Measurements from ENCODE around the gene PPP1R3D. TPM values are rescaled to one million over a fixed set of nuclear protein-coding genes. Genes with fewer than 3 reads are reported as not detected.
"Not testable (repeated sequence)": the region's sequence is repeated elsewhere in the genome, so short reads cannot be mapped to it uniquely, and the experiment has no call there.

PPP1R3D gene
- total RNA-seq, 1 donor from 2014 or later, result 11.8 TPM

DNA sequence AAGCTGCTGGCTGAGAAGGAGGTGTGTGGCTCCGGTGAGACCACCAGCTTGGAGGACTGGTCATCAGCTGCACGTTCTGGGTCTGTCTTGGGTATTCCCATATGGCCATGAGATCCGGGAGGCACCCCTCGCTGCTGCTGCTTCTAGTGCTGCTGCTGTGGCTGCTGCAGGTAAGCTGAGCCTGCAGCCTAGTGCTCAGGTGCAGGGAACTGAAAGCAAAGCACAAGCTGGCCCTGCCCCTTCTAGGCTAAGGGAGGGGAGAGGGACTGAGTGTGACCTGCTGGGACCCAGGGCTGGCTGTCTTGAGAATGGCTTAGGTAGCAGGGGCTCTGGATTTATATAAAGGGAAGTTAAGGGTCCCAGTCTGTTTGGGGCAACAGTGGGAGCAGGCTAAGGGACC lies 18.5 kb upstream of the PPP1R3D start:
- Histone ChIP-seq H3K27me3 (no peaks in the 10 kb centered on the region), H3K4me1 (peaks cover 7% of the 10 kb centered on the region), H3K4me3 (no peak overlapping the region), H3K9me3 (no peaks in the 10 kb centered on the region), H3K36me3 (no peaks in the 10 kb centered on the region), H3K27ac (no peak overlapping the region)
- DNase-seq (ENCODE audit: extremely low spot score in 2 of 2), result no peak
- TF ChIP-seq POLR2AphosphoS5 (IDR thresholded peaks at IDR 0.05; ENCODE audit: insufficient read depth in 1 of 2, low read depth in 1 of 2), result no peak
- TF ChIP-seq, protein P1, sequence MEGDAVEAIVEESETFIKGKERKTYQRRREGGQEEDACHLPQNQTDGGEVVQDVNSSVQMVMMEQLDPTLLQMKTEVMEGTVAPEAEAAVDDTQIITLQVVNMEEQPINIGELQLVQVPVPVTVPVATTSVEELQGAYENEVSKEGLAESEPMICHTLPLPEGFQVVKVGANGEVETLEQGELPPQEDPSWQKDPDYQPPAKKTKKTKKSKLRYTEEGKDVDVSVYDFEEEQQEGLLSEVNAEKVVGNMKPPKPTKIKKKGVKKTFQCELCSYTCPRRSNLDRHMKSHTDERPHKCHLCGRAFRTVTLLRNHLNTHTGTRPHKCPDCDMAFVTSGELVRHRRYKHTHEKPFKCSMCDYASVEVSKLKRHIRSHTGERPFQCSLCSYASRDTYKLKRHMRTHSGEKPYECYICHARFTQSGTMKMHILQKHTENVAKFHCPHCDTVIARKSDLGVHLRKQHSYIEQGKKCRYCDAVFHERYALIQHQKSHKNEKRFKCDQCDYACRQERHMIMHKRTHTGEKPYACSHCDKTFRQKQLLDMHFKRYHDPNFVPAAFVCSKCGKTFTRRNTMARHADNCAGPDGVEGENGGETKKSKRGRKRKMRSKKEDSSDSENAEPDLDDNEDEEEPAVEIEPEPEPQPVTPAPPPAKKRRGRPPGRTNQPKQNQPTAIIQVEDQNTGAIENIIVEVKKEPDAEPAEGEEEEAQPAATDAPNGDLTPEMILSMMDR (IDR thresholded peaks at IDR 0.05), result no peak
- no peak for TF ChIP-seq POLR2A (IDR thresholded peaks at IDR 0.05)
- intact Hi-C loops (cut with DNase I), result no loop called here

DNA sequence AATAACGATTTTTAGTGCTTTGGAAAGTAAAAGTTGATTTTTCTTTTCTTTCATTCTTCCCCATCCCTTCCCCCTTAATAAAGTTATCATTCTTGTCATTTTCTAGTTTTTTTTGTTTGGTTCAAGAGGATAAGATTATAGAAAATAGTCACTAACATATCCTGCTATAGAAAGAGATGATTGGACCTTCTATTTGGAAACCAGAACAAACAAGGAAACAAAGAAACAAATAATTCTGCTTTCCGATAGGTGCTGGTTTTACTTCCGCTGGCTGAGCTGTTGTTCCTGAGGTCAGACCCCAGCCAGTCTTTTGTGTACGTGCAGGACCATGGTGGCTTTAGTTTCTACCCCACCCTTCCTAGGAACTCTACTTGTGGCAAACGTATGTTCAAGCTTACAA lies 18.0 kb upstream of the PPP1R3D start, which contains the start of gene CDH26:
TSS of gene CDH26 (plus strand) at position 301 of the 400 bp plus-strand sequence. CDS start 304 bp downstream, outside the sequence.
- no peaks in the 10 kb centered on the region for H3K36me3 ChIP-seq
- H3K4me1 ChIP-seq, result peaks cover 7% of the 10 kb centered on the region
- intact Hi-C loops (cut with DNase I), result no loop called here
- H3K9me3 ChIP-seq, result no peaks in the 10 kb centered on the region
- TF ChIP-seq, protein P1 (IDR thresholded peaks at IDR 0.05), result no peak
- no peak for TF ChIP-seq POLR2AphosphoS5 (IDR thresholded peaks at IDR 0.05; ENCODE audit: insufficient read depth in 1 of 2, low read depth in 1 of 2)
- TF ChIP-seq POLR2A (IDR thresholded peaks at IDR 0.05), result no peak
- H3K27me3 ChIP-seq, result no peaks in the 10 kb centered on the region
- no peak within 1 kb of the TSS for H3K27ac ChIP-seq
- H3K4me3 ChIP-seq, result no peak within 1 kb of the TSS
- no peak for DNase-seq (ENCODE audit: extremely low spot score in 2 of 2)

DNA sequence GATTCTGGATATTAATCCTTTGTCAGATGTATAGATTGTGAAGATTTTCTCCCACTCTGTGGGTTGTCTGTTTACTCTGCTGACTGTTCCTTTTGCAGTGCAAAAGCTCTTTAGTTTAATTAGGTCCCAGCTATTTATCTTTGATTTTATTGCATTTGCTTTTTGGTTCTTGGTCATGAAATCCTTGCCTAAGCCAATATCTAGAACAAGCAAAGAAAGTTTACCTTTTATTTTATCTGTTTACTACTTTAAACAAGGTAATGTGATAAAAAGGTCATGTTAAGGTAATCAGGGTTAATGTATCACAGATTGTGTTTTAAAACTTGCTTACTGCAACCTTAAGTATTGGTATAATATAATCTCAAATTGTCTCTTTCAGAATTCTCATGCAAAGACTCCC lies 17.5 kb upstream of the PPP1R3D start:
- H3K36me3 ChIP-seq; H3K27me3 ChIP-seq; intact Hi-C loops (cut with DNase I); H3K27ac ChIP-seq; H3K9me3 ChIP-seq; DNase-seq (ENCODE audit: extremely low spot score in 2 of 2); H3K4me1 ChIP-seq; H3K4me3 ChIP-seq: not testable (repeated sequence)

DNA sequence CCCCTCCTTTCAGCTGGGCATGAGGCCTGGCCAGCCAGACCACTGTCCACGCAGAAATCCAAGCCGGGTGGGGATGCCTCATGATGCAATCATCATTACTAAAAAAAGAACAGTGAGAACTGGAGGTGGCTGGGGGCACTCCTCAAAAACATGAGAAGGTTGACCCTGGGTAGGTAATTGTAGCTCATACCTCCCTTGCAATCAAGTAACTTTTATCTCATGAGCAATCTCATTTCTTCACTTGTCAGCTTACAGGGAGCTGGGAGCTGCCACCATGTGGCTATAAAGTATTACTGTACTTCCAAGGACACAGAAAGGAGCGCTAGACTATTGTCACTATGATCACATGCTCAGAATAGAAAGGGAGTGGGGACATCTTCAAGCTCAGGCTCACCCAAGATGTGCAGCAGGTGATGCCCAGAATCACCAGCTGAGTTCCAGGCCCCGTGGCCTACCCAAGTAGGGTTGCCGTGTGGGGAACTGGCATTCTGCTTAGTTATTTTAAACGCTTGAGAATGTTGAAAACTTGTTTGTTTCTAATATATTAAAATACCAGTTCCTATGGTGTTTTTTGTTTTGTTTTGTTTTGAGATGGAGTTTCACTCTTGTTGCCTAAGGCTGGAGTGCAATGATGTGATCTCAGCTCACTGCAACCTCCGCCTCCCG lies 15.2 kb upstream of the PPP1R3D start:
- Histone ChIP-seq H3K27ac (no peak overlapping the region), H3K4me1 (no peaks in the 10 kb centered on the region), H3K27me3 (no peaks in the 10 kb centered on the region), H3K9me3 (no peaks in the 10 kb centered on the region), H3K36me3 (no peaks in the 10 kb centered on the region), H3K4me3 (no peak overlapping the region)
- intact Hi-C loops (cut with DNase I), result no loop called here
- no peak for DNase-seq (ENCODE audit: extremely low spot score in 2 of 2)
- TF ChIP-seq, protein P1 (IDR thresholded peaks at IDR 0.05), result no peak
- TF ChIP-seq POLR2A (IDR thresholded peaks at IDR 0.05) (no peak), POLR2AphosphoS5 (IDR thresholded peaks at IDR 0.05; ENCODE audit: insufficient read depth in 1 of 2, low read depth in 1 of 2) (no peak)

DNA sequence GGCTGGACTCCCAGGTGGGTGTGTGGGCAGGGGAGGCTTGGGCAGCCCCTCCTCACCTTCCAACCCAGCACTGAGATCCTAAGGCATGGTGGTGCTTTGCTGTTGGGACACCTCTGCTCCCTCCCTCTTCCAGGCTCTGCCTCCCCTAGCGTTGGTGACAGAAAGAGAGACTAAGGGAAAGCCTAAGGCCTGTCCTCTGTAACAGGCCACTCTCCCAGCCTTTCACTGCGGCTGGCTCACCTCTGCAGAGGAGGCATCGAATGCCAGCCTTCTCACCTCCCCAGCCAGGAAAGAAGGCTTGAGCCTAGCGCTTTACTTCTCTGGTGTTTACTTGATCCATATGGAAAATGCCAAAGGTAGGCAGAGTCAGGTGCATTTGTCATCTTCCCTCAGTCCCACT lies 14.6 kb upstream of the PPP1R3D start:
- intact Hi-C loops (cut with DNase I), result no loop called here

More for the DNA sequence above, 14.6 kb upstream of the PPP1R3D start:
- Histone ChIP-seq H3K27ac (no peak overlapping the region), H3K27me3 (no peaks in the 10 kb centered on the region), H3K4me3 (no peak overlapping the region), H3K4me1 (no peaks in the 10 kb centered on the region), H3K9me3 (no peaks in the 10 kb centered on the region), H3K36me3 (no peaks in the 10 kb centered on the region)
- no peak for TF ChIP-seq POLR2A (IDR thresholded peaks at IDR 0.05)
- TF ChIP-seq, protein P1 (IDR thresholded peaks at IDR 0.05), result no peak
- no peak for TF ChIP-seq POLR2AphosphoS5 (IDR thresholded peaks at IDR 0.05; ENCODE audit: insufficient read depth in 1 of 2, low read depth in 1 of 2)
- no peak for DNase-seq (ENCODE audit: extremely low spot score in 2 of 2)
